ENCODE data around the gene CARM1.
A peak's percentile ranks its signal among the peaks of the same experiment; 100 is the strongest.

Gene CARM1

GRCh38 chr19:10858204-10858828 lies 13.0 kb upstream of the CARM1 start:
- no peaks in the 10 kb centered on the region for H3K36me3 ChIP-seq (ENCODE audit: insufficient read depth, low read length)
- no peaks in the 10 kb centered on the region for H3K4me1 ChIP-seq (ENCODE audit: insufficient read depth, low read length, poor library complexity, severe bottlenecking)
- no peaks in the 10 kb centered on the region for H3K27me3 ChIP-seq (ENCODE audit: insufficient read depth, low read length, poor library complexity, severe bottlenecking)
- no peaks in the 10 kb centered on the region for H4K20me1 ChIP-seq (ENCODE audit: insufficient read depth, low read length, poor library complexity, severe bottlenecking)
- H3K9ac ChIP-seq (ENCODE audit: low read depth, low read length, poor library complexity, severe bottlenecking) = no peak overlapping the region
- H2AFZ ChIP-seq (ENCODE audit: low read length) = peak overlapping the region; percentile 78
- H3K79me2 ChIP-seq (ENCODE audit: insufficient read depth, low read length) = no peaks in the 10 kb centered on the region
- H3F3A ChIP-seq (ENCODE audit: low read depth) = no peaks in the 10 kb centered on the region
- no peak overlapping the region for H3K4me2 ChIP-seq (ENCODE audit: low read depth, low read length, poor library complexity, severe bottlenecking)
- no peak overlapping the region for H3K4me3 ChIP-seq (ENCODE audit: low read length, poor library complexity, severe bottlenecking)
- TF ChIP-seq, protein P1, sequence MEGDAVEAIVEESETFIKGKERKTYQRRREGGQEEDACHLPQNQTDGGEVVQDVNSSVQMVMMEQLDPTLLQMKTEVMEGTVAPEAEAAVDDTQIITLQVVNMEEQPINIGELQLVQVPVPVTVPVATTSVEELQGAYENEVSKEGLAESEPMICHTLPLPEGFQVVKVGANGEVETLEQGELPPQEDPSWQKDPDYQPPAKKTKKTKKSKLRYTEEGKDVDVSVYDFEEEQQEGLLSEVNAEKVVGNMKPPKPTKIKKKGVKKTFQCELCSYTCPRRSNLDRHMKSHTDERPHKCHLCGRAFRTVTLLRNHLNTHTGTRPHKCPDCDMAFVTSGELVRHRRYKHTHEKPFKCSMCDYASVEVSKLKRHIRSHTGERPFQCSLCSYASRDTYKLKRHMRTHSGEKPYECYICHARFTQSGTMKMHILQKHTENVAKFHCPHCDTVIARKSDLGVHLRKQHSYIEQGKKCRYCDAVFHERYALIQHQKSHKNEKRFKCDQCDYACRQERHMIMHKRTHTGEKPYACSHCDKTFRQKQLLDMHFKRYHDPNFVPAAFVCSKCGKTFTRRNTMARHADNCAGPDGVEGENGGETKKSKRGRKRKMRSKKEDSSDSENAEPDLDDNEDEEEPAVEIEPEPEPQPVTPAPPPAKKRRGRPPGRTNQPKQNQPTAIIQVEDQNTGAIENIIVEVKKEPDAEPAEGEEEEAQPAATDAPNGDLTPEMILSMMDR (conservative IDR thresholded peaks at IDR 0.05; ENCODE audit: low read length) = peak; percentile 98
- no peak for TF ChIP-seq EZH2phosphoT487 (IDR thresholded peaks at IDR 0.05; ENCODE audit: borderline replicate concordance)
- H3K9me3 ChIP-seq (ENCODE audit: insufficient read depth, low read depth, low read length) = no peaks in the 10 kb centered on the region
- H3K9me2 ChIP-seq (replicated peaks; ENCODE audit: low read depth, low read length) = no peaks in the 10 kb centered on the region

DNA sequence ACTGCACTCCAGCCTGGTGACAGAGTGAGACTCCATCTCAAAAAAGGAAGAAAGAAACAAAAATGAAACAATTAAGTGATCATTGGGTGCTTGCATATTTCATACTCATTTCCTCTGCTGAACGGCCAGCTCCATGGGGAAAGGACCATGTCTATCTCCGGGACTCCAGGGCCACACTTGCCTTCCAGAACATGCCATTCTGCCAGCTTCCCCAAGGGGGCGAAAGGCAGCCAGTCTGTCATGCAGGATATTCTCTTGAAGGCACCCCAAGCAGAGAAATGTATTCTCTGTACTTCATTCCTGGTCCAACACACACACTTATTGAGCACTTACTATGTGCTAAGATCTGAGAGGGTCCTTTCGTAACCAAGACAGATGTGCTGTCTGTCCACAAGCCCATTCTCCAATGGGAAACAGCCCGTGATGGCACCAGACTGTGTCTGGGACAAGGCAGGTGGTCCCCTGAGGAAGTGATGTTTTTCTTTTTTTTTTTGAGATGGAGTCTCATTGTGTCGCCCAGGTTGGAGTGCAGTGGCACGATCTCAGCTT lies 10.2 kb upstream of the CARM1 start:
- H3K4me1 ChIP-seq (ENCODE audit: insufficient read depth, low read length, poor library complexity, severe bottlenecking) = no peaks in the 10 kb centered on the region
- no peak for TF ChIP-seq EZH2phosphoT487 (IDR thresholded peaks at IDR 0.05; ENCODE audit: borderline replicate concordance)
- TF ChIP-seq, protein P1 (conservative IDR thresholded peaks at IDR 0.05; ENCODE audit: low read length) = peak; percentile 66
- no peaks in the 10 kb centered on the region for H4K20me1 ChIP-seq (ENCODE audit: insufficient read depth, low read length, poor library complexity, severe bottlenecking)

GRCh38 chr19:10862561-10863106 lies 8.7 kb upstream of the CARM1 start:
- H3K79me2 ChIP-seq (ENCODE audit: insufficient read depth, low read length) = no peaks in the 10 kb centered on the region
- no peak overlapping the region for H3K9ac ChIP-seq (ENCODE audit: low read depth, low read length, poor library complexity, severe bottlenecking)
- H3K4me3 ChIP-seq (ENCODE audit: low read length, poor library complexity, severe bottlenecking) = no peak overlapping the region
- H3K36me3 ChIP-seq (ENCODE audit: insufficient read depth, low read length) = no peaks in the 10 kb centered on the region
- no peaks in the 10 kb centered on the region for H3K9me2 ChIP-seq (replicated peaks; ENCODE audit: low read depth, low read length)
- no peak overlapping the region for H3K4me2 ChIP-seq (ENCODE audit: low read depth, low read length, poor library complexity, severe bottlenecking)
- no peaks in the 10 kb centered on the region for H4K20me1 ChIP-seq (ENCODE audit: insufficient read depth, low read length, poor library complexity, severe bottlenecking)
- no peak overlapping the region for H2AFZ ChIP-seq (ENCODE audit: low read length)
- no peaks in the 10 kb centered on the region for H3K27me3 ChIP-seq (ENCODE audit: insufficient read depth, low read length, poor library complexity, severe bottlenecking)
- TF ChIP-seq EZH2phosphoT487 (IDR thresholded peaks at IDR 0.05; ENCODE audit: borderline replicate concordance) = no peak
- TF ChIP-seq, protein P1 (conservative IDR thresholded peaks at IDR 0.05; ENCODE audit: low read length) = no peak
- no peaks in the 10 kb centered on the region for H3K4me1 ChIP-seq (ENCODE audit: insufficient read depth, low read length, poor library complexity, severe bottlenecking)
- H3K9me3 ChIP-seq (ENCODE audit: insufficient read depth, low read depth, low read length) = no peaks in the 10 kb centered on the region
- H3F3A ChIP-seq (ENCODE audit: low read depth) = no peaks in the 10 kb centered on the region

More for the DNA sequence above, 10.2 kb upstream of the CARM1 start:
- Histone ChIP-seq H3F3A (ENCODE audit: low read depth) (no peaks in the 10 kb centered on the region), H3K27me3 (ENCODE audit: insufficient read depth, low read length, poor library complexity, severe bottlenecking) (no peaks in the 10 kb centered on the region), H3K9me3 (ENCODE audit: insufficient read depth, low read depth, low read length) (no peaks in the 10 kb centered on the region), H3K4me2 (ENCODE audit: low read depth, low read length, poor library complexity, severe bottlenecking) (no peak overlapping the region), H3K79me2 (ENCODE audit: insufficient read depth, low read length) (no peaks in the 10 kb centered on the region), H3K36me3 (ENCODE audit: insufficient read depth, low read length) (no peaks in the 10 kb centered on the region), H3K9ac (ENCODE audit: low read depth, low read length, poor library complexity, severe bottlenecking) (no peak overlapping the region), H3K4me3 (ENCODE audit: low read length, poor library complexity, severe bottlenecking) (no peak overlapping the region), H3K9me2 (replicated peaks; ENCODE audit: low read depth, low read length) (no peaks in the 10 kb centered on the region), H2AFZ (ENCODE audit: low read length) (peak overlapping the region; percentile 25)
